Measurements from ENCODE around the gene PDK2. TPM values are rescaled to one million over a fixed set of nuclear protein-coding genes. Genes with fewer than 3 reads are reported as not detected.

PDK2 gene
- total and polyA plus RNA-seq, 2 donors (not counting 1 experiment from before 2014, with no cell fraction given): 19.2 to 41.0 TPM

DNA sequence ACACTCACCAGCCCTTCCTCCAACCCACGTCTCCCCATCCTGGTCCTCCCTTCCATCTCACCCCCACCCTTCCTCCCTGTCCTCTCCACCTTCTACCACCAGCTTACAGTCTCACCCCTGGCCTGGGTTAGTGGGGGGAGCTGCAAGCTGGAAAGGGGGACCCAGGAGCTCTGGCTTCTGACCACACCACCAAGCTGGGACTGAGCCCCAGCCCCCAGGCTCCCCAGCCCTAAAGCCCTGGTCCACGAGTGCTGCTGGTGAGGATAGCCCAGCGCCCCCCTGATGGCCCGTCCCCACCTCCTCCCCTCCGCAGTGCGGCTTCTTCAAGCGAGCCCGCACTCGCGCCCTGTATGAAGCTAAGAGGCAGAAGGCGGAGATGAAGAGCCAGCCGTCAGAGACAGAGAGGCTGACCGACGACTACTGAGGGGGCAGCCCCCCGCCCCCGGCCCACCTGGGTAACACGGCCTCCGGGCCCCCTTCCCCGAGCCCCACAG lies 7.2 kb upstream of the PDK2 start:
- TF ChIP-seq EZH2 (IDR thresholded peaks at IDR 0.05; ENCODE audit: low read length, missing control alignments): no peak
- TF ChIP-seq, protein P1, sequence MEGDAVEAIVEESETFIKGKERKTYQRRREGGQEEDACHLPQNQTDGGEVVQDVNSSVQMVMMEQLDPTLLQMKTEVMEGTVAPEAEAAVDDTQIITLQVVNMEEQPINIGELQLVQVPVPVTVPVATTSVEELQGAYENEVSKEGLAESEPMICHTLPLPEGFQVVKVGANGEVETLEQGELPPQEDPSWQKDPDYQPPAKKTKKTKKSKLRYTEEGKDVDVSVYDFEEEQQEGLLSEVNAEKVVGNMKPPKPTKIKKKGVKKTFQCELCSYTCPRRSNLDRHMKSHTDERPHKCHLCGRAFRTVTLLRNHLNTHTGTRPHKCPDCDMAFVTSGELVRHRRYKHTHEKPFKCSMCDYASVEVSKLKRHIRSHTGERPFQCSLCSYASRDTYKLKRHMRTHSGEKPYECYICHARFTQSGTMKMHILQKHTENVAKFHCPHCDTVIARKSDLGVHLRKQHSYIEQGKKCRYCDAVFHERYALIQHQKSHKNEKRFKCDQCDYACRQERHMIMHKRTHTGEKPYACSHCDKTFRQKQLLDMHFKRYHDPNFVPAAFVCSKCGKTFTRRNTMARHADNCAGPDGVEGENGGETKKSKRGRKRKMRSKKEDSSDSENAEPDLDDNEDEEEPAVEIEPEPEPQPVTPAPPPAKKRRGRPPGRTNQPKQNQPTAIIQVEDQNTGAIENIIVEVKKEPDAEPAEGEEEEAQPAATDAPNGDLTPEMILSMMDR (conservative IDR thresholded peaks at IDR 0.05 in 1 of 2, IDR thresholded peaks at IDR 0.05 in 1 of 2; ENCODE audit: low read depth in 1 of 2, low read length in 2 of 2): no peak
- Histone ChIP-seq H3K4me3 (replicated peaks in 1 of 4; ENCODE audit: control extremely low read depth in 1 of 4, insufficient read depth in 1 of 4, low read depth in 3 of 4, low read length in 4 of 4) (no peak overlapping the region), H4K20me1 (ENCODE audit: control insufficient read depth, extremely low read depth, insufficient read depth, low read length) (no peaks in the 10 kb centered on the region), H3K79me2 (ENCODE audit: control insufficient read depth, insufficient read depth, low read length) (no peaks in the 10 kb centered on the region), H3K27me3 (ENCODE audit: control insufficient read depth, insufficient read depth, low read length) (no peaks in the 10 kb centered on the region), H3K9me3 (ENCODE audit: control insufficient read depth, insufficient read depth, low read depth, low read length) (no peaks in the 10 kb centered on the region), H3K9ac (ENCODE audit: insufficient read depth, low read length) (no peak overlapping the region), H3K27ac (ENCODE audit: insufficient read depth, low read length) (no peak overlapping the region), H3K36me3 (ENCODE audit: control insufficient read depth, insufficient read depth, low read length) (peaks cover 25% of the 10 kb centered on the region), H3K4me2 (ENCODE audit: extremely low read depth, insufficient read depth, low read length) (no peak overlapping the region), H2AFZ (ENCODE audit: low read length) (no peak overlapping the region), H3K4me1 (ENCODE audit: control insufficient read depth, extremely low read depth, insufficient read depth, low read length) (no peaks in the 10 kb centered on the region)
- DNase-seq (ENCODE audit: low read depth in 2 of 2): no peak

DNA sequence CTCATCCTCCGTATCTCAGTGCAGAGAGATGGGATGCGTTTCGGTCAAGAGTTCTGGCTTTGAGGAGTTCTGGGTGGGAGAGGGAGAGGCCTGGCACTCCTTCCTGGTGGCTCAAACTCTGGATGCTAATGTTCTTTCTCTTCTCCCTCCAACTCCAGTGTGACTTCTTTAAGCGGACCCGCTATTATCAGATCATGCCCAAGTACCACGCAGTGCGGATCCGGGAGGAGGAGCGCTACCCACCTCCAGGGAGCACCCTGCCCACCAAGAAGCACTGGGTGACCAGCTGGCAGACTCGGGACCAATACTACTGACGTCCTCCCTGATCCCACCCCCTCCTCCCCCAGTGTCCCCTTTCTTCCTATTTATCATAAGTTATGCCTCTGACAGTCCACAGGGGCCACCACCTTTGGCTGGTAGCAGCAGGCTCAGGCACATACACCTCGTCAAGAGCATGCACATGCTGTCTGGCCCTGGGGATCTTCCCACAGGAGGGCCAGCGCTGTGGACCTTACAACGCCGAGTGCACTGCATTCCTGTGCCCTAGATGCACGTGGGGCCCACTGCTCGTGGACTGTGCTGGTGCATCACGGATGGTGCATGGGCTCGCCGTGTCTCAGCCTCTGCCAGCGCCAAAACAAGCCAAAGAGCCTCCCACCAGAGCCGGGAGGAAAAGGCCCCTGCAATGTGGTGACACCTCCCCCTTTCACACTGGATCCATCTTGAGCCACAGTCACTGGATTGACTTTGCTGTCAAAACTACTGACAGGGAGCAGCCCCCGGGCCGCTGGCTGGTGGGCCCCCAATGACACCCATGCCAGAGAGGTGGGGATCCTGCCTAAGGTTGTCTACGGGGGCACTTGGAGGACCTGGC lies 6.0 kb upstream of the PDK2 start:
- H3K27ac ChIP-seq (ENCODE audit: insufficient read depth, low read length): no peak overlapping the region
- H4K20me1 ChIP-seq (ENCODE audit: control insufficient read depth, extremely low read depth, insufficient read depth, low read length): no peaks in the 10 kb centered on the region
- H3K9me3 ChIP-seq (ENCODE audit: control insufficient read depth, insufficient read depth, low read depth, low read length): no peaks in the 10 kb centered on the region
- H3K4me1 ChIP-seq (ENCODE audit: control insufficient read depth, extremely low read depth, insufficient read depth, low read length): no peaks in the 10 kb centered on the region
- DNase-seq (ENCODE audit: low read depth in 2 of 2): no peak
- no peak overlapping the region for H2AFZ ChIP-seq (ENCODE audit: low read length)
- no peaks in the 10 kb centered on the region for H3K79me2 ChIP-seq (ENCODE audit: control insufficient read depth, insufficient read depth, low read length)
- no peak for TF ChIP-seq EZH2 (IDR thresholded peaks at IDR 0.05; ENCODE audit: low read length, missing control alignments)
- TF ChIP-seq, protein P1 (conservative IDR thresholded peaks at IDR 0.05 in 1 of 2, IDR thresholded peaks at IDR 0.05 in 1 of 2; ENCODE audit: low read depth in 1 of 2, low read length in 2 of 2): no peak
- H3K27me3 ChIP-seq (ENCODE audit: control insufficient read depth, insufficient read depth, low read length): no peaks in the 10 kb centered on the region
- H3K9ac ChIP-seq (ENCODE audit: insufficient read depth, low read length): no peak overlapping the region
- H3K4me3 ChIP-seq (replicated peaks in 1 of 4; ENCODE audit: control extremely low read depth in 1 of 4, insufficient read depth in 1 of 4, low read depth in 3 of 4, low read length in 4 of 4): no peak overlapping the region
- H3K36me3 ChIP-seq (ENCODE audit: control insufficient read depth, insufficient read depth, low read length): peaks cover 25% of the 10 kb centered on the region
- no peak overlapping the region for H3K4me2 ChIP-seq (ENCODE audit: extremely low read depth, insufficient read depth, low read length)

DNA sequence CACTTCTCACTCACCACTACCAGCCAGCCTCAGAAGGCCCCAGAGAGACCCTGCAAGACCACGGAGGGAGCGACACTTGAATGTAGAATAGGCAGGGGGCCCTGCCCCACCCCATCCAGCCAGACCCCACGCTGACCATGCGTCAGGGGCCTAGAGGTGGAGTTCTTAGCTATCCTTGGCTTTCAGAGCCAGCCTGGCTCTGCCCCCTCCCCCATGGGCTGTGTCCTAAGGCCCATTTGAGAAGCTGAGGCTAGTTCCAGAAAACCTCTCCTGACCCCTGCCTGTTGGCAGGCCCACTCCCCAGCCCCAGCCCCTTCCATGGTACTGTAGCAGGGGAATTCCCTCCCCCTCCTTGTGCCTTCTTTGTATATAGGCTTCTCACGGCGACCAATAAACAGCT lies 5.1 kb upstream of the PDK2 start:
- H3K27ac ChIP-seq (ENCODE audit: insufficient read depth, low read length): no peak overlapping the region
- H3K36me3 ChIP-seq (ENCODE audit: control insufficient read depth, insufficient read depth, low read length): peaks cover 25% of the 10 kb centered on the region

More for the DNA sequence above, 5.1 kb upstream of the PDK2 start:
- Histone ChIP-seq H3K9ac (ENCODE audit: insufficient read depth, low read length) (no peak overlapping the region), H3K4me1 (ENCODE audit: control insufficient read depth, extremely low read depth, insufficient read depth, low read length) (peaks cover 5% of the 10 kb centered on the region), H3K79me2 (ENCODE audit: control insufficient read depth, insufficient read depth, low read length) (no peaks in the 10 kb centered on the region), H3K9me3 (ENCODE audit: control insufficient read depth, insufficient read depth, low read depth, low read length) (no peaks in the 10 kb centered on the region), H4K20me1 (ENCODE audit: control insufficient read depth, extremely low read depth, insufficient read depth, low read length) (no peaks in the 10 kb centered on the region), H2AFZ (ENCODE audit: low read length) (no peak overlapping the region), H3K27me3 (ENCODE audit: control insufficient read depth, insufficient read depth, low read length) (no peaks in the 10 kb centered on the region), H3K4me2 (ENCODE audit: extremely low read depth, insufficient read depth, low read length) (no peak overlapping the region), H3K4me3 (replicated peaks in 1 of 4; ENCODE audit: control extremely low read depth in 1 of 4, insufficient read depth in 1 of 4, low read depth in 3 of 4, low read length in 4 of 4) (no peak overlapping the region)
- no peak for DNase-seq (ENCODE audit: low read depth in 2 of 2)
- TF ChIP-seq, protein P1 (conservative IDR thresholded peaks at IDR 0.05 in 1 of 2, IDR thresholded peaks at IDR 0.05 in 1 of 2; ENCODE audit: low read depth in 1 of 2, low read length in 2 of 2): no peak
- TF ChIP-seq EZH2 (IDR thresholded peaks at IDR 0.05; ENCODE audit: low read length, missing control alignments): no peak

Data from fibroblast of lung (primary cell).